Measurements from ENCODE around the gene CDH23.

DNA sequence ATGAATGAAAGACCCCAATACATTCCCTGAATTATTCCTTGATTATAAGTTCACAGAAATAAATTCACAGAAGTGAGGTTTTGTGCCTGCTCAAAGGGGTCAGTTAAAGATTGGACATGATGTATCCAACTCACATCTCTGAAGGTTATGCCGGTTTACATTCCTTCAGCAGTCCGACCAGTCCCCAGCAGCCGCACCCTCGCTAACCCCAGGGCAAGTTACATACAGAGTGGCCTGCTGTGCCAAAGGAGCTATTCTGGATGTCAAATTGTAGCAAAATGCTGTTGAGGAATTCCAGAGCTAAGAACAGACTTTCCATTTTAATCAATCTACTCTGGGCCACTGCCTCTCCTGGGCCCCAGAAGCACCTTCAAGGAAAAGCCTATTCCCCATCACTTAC is 434.0 kb downstream of the CDH23 start:
- TF ChIP-seq, protein P1, sequence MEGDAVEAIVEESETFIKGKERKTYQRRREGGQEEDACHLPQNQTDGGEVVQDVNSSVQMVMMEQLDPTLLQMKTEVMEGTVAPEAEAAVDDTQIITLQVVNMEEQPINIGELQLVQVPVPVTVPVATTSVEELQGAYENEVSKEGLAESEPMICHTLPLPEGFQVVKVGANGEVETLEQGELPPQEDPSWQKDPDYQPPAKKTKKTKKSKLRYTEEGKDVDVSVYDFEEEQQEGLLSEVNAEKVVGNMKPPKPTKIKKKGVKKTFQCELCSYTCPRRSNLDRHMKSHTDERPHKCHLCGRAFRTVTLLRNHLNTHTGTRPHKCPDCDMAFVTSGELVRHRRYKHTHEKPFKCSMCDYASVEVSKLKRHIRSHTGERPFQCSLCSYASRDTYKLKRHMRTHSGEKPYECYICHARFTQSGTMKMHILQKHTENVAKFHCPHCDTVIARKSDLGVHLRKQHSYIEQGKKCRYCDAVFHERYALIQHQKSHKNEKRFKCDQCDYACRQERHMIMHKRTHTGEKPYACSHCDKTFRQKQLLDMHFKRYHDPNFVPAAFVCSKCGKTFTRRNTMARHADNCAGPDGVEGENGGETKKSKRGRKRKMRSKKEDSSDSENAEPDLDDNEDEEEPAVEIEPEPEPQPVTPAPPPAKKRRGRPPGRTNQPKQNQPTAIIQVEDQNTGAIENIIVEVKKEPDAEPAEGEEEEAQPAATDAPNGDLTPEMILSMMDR (IDR thresholded peaks at IDR 0.05), result no peak
- TF ChIP-seq POLR2A (IDR thresholded peaks at IDR 0.05), result no peak
